HG02885 (cell line): Measurements from ENCODE around the gene RHOBTB3.
A peak's percentile ranks its signal among the peaks of the same experiment; 100 is the strongest.
"Not testable (repeated sequence)": the region's sequence is repeated elsewhere in the genome, so short reads cannot be mapped to it uniquely, and the experiment has no call there.

ENCODE experiments used
- ATAC-seq: cut with Tn5 transposase; IDR thresholded peaks from one replicate; pipeline ENCODE4 v1.9.1; 2021; ENCODE audit warnings: mild to moderate bottlenecking; ENCODE audit not compliant: unreplicated experiment, poor library complexity

RHOBTB3 gene

GRCh38 chr5:95836544-95836943 lies 105.4 kb downstream of the RHOBTB3 start:
- no peak for ATAC-seq

GRCh38 chr5:95836971-95837370 lies 105.8 kb downstream of the RHOBTB3 start:
- not testable (repeated sequence) for ATAC-seq

GRCh38 chr5:95837492-95837891 lies 106.4 kb downstream of the RHOBTB3 start:
- no peak for ATAC-seq

- ATAC-seq, result no peak
Measured at GRCh38 chr5:95838001-95838520, 106.9 kb downstream of the RHOBTB3 start.

GRCh38 chr5:95838556-95838955 lies 107.4 kb downstream of the RHOBTB3 start:
- ATAC-seq, result no peak

GRCh38 chr5:95839658-95840057 lies 108.5 kb downstream of the RHOBTB3 start:
- no peak for ATAC-seq

GRCh38 chr5:95840956-95841705 lies 110.0 kb downstream of the RHOBTB3 start:
- no peak for ATAC-seq

GRCh38 chr5:95841914-95842812 lies 111.0 kb downstream of the RHOBTB3 start:
- ATAC-seq, result no peak

- peak; percentile 93 for ATAC-seq
Measured at GRCh38 chr5:95842854-95843544, 111.9 kb downstream of the RHOBTB3 start.

- no peak for ATAC-seq
Measured at GRCh38 chr5:95843733-95844223, 112.6 kb downstream of the RHOBTB3 start.

- ATAC-seq, result no peak
Measured at GRCh38 chr5:95845391-95845790, 114.3 kb downstream of the RHOBTB3 start.
